ENCODE measurements around the gene RBM15B.

DNA sequence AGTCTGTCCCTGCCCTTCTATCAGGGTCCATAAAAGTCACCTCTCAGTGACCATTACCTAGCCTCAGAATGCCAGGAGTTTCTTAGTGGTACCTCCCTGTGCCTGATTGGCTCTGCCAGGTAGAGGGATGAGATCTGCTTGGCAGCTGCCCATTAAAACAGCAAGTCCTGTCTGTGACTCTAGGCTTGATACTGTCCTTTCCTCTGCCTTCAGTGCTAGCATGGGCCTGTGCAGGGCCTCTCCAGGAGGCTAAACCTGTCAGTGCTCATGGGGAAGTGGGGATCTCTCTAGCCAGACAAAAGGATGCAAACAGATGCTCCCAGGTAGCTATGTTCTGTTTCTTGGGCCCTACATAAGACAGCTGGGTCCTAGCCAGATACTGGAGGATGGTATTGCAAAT lies 15.9 kb upstream of the RBM15B start:
- TF ChIP-seq POLR2A (IDR thresholded peaks at IDR 0.05) = no peak
- TF ChIP-seq, protein P1, sequence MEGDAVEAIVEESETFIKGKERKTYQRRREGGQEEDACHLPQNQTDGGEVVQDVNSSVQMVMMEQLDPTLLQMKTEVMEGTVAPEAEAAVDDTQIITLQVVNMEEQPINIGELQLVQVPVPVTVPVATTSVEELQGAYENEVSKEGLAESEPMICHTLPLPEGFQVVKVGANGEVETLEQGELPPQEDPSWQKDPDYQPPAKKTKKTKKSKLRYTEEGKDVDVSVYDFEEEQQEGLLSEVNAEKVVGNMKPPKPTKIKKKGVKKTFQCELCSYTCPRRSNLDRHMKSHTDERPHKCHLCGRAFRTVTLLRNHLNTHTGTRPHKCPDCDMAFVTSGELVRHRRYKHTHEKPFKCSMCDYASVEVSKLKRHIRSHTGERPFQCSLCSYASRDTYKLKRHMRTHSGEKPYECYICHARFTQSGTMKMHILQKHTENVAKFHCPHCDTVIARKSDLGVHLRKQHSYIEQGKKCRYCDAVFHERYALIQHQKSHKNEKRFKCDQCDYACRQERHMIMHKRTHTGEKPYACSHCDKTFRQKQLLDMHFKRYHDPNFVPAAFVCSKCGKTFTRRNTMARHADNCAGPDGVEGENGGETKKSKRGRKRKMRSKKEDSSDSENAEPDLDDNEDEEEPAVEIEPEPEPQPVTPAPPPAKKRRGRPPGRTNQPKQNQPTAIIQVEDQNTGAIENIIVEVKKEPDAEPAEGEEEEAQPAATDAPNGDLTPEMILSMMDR (IDR thresholded peaks at IDR 0.05) = no peak
- TF ChIP-seq POLR2AphosphoS5 (IDR thresholded peaks at IDR 0.05) = no peak
- TF ChIP-seq EP300 (IDR thresholded peaks at IDR 0.05; ENCODE audit: low read depth) = no peak

Measured in transverse colon (tissue), 4 donors.